Thyroid gland (tissue), 4 donors: ENCODE data around the gene CBFA2T2.

ENCODE experiments used
- POLR2A ChIP-seq, 2 donors: fragments of 450-650 bp; IDR thresholded peaks; one replicate each; pipeline ENCODE4 v1.6.1; 2017; ENCODE audit warnings: antibody characterized with exemption in 2 of 2, mild to moderate bottlenecking in 2 of 2, moderate library complexity in 1 of 2
- TF ChIP-seq, protein P1 (sequence below), 6 experiments: fragments of 200-600 bp in 3 of 6; fragments of 450-650 bp in 3 of 6; sonication (generic) in 3 of 6; IDR thresholded peaks; one replicate each; pipeline ENCODE4 v1.5.1; 2016 to 2019; ENCODE audit warnings: antibody characterized with exemption in 6 of 6, mild to moderate bottlenecking in 2 of 6, inconsistent platforms in 1 of 6, moderate library complexity in 1 of 6

DNA sequence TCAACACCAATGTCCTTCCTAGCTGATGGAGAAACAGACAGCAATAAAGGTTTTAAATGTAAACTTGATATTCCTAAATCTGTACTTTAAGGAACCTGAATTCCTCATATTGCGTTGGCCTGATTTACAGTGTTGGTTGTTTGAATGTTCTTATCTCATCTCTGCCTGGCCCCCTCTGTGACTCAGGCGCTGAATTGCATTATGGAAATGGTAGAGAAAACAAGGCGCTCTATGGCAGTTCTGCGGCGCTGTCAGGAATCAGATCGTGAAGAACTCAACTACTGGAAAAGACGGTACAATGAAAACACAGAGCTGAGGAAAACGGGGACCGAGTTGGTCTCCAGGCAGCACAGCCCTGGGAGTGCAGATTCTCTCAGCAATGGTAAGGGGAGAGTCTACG, 139.6 kb downstream of the CBFA2T2 start:
- TF ChIP-seq, protein P1, sequence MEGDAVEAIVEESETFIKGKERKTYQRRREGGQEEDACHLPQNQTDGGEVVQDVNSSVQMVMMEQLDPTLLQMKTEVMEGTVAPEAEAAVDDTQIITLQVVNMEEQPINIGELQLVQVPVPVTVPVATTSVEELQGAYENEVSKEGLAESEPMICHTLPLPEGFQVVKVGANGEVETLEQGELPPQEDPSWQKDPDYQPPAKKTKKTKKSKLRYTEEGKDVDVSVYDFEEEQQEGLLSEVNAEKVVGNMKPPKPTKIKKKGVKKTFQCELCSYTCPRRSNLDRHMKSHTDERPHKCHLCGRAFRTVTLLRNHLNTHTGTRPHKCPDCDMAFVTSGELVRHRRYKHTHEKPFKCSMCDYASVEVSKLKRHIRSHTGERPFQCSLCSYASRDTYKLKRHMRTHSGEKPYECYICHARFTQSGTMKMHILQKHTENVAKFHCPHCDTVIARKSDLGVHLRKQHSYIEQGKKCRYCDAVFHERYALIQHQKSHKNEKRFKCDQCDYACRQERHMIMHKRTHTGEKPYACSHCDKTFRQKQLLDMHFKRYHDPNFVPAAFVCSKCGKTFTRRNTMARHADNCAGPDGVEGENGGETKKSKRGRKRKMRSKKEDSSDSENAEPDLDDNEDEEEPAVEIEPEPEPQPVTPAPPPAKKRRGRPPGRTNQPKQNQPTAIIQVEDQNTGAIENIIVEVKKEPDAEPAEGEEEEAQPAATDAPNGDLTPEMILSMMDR (IDR thresholded peaks at IDR 0.05) = no peak
- no peak for TF ChIP-seq POLR2A (IDR thresholded peaks at IDR 0.05)
